Measurements from ENCODE around the gene TSPAN1.

Gene TSPAN1

DNA sequence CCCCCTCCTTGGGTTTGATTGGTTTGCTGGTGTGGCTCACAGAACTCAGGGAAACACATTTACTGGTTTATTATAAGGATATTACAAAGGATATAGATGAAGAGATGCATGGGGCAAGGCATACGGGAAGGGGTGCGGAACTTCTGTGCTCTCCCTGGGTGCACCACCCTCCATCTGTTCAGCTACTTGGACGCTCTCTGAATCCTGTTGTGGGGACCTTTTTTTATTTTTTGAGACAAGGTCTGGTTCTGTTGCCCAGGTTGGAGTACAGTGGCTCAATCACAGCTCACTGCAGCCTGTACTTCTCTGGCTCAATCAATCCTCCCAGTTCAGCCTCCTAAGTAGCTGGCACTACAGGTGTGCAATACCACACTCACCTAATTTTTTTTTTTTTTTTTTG, 35.7 kb downstream of the TSPAN1 start:
- H3K27ac ChIP-seq, result no peak overlapping the region
- TF ChIP-seq, protein P1, sequence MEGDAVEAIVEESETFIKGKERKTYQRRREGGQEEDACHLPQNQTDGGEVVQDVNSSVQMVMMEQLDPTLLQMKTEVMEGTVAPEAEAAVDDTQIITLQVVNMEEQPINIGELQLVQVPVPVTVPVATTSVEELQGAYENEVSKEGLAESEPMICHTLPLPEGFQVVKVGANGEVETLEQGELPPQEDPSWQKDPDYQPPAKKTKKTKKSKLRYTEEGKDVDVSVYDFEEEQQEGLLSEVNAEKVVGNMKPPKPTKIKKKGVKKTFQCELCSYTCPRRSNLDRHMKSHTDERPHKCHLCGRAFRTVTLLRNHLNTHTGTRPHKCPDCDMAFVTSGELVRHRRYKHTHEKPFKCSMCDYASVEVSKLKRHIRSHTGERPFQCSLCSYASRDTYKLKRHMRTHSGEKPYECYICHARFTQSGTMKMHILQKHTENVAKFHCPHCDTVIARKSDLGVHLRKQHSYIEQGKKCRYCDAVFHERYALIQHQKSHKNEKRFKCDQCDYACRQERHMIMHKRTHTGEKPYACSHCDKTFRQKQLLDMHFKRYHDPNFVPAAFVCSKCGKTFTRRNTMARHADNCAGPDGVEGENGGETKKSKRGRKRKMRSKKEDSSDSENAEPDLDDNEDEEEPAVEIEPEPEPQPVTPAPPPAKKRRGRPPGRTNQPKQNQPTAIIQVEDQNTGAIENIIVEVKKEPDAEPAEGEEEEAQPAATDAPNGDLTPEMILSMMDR (conservative IDR thresholded peaks at IDR 0.05), result no peak

DNA sequence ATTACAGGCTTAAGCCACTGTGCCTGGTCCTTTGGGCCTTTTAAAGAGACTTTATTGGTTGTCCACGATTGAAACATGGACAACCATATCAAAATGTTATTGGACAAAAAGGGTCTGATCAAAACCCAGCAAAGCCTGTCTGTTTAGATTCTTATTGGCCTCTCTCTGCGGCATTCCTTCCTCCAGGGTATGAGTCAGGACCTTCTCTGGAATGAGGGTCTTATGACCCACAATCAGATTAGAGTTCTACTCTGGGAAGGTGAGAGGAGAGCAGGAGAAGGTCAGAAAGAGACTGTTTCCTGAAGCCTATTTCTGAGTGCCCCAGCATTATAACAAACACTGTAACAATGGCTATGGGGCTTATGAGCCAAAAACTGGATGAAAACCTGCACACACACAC, 36.2 kb downstream of the TSPAN1 start:
- TF ChIP-seq, protein P1 (conservative IDR thresholded peaks at IDR 0.05), result no peak
- H3K27ac ChIP-seq, result no peak overlapping the region

DNA sequence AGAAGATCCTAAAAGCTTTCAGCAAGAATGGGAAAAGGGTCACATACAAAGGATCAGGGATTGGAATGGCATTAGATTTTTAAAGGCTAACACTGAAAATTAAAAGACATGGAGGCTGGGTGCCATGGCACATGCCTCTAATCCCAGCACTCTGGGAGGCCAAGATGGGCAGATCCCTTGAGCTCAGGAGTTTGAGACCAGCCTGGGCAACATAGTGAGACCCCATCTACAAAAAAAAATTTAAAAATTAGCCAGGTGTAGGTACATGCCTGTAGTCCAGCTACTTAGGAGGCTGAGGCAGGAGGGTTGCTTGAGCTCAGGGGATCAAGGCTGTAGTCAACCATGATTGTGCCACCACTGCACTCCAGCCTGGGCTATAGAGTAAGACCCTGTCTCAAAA, 40.6 kb downstream of the TSPAN1 start:
- TF ChIP-seq, protein P1 (conservative IDR thresholded peaks at IDR 0.05), result no peak
- H3K27ac ChIP-seq, result no peak overlapping the region

GRCh38 chr1:46218443-46218842, 43.6 kb downstream of the TSPAN1 start:
- H3K27ac ChIP-seq, result no peak overlapping the region
- TF ChIP-seq, protein P1 (conservative IDR thresholded peaks at IDR 0.05), result no peak

- no peak overlapping the region for H3K27ac ChIP-seq
- TF ChIP-seq, protein P1 (conservative IDR thresholded peaks at IDR 0.05), result no peak
These were observed 44.9 kb downstream of the TSPAN1 start for GRCh38 chr1:46219551-46220520.

- TF ChIP-seq, protein P1 (conservative IDR thresholded peaks at IDR 0.05), result no peak
- no peak overlapping the region for H3K27ac ChIP-seq
These were observed 45.9 kb downstream of the TSPAN1 start for GRCh38 chr1:46220808-46221207.

DNA sequence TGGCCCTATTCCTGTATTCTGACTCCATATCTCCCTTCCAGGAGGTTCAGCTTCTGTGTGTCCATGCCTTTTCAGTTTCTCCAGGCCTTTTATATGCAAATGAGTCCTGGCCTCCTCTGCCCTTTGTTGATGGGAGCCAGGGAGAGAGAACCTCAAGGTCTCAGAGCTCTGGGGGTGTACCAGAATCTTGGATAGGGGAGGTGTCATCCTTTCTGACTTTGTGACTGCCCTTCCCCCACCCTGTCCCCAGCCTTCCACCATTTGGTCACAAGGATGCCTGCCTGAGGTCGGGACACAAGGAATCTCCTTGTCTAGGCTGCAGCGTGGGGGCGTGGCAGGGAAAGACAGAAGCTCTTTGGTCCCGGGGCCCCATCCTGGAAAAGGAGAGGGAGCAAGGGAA, 46.9 kb downstream of the TSPAN1 start:
- H3K27ac ChIP-seq, result no peak overlapping the region
- TF ChIP-seq, protein P1 (conservative IDR thresholded peaks at IDR 0.05), result no peak

- H3K27ac ChIP-seq, result peak overlapping the region; percentile 31
These were observed 48.2 kb downstream of the TSPAN1 start for GRCh38 chr1:46223055-46223454.

Measured in VCaP (cell line).